Breast epithelium (tissue), 3 donors: ENCODE results near the gene ZNRF4.

Experiments
- CTCF ChIP-seq, 3 donors: fragments of 450-650 bp; IDR thresholded peaks; one replicate each; pipeline ENCODE4 v1.5.1; 2016 to 2017; ENCODE audit warnings: antibody characterized with exemption in 3 of 3, mild to moderate bottlenecking in 3 of 3, moderate library complexity in 3 of 3
- POLR2AphosphoS5 ChIP-seq, 3 donors: sonication (generic); formaldehyde crosslinking; IDR thresholded peaks; one replicate each; pipeline ENCODE4 v1.6.1; 2017; ENCODE audit warnings: antibody characterized with exemption in 3 of 3

GRCh38 chr19:5494773-5495172 is 39.6 kb downstream of the ZNRF4 start:
- no peak for TF ChIP-seq CTCF (IDR thresholded peaks at IDR 0.05)
- no peak for TF ChIP-seq POLR2AphosphoS5 (IDR thresholded peaks at IDR 0.05)
